KMS-11 (cell line): ENCODE data around the gene PTPN23.

Experiments used
- H2AFZ ChIP-seq: fragments of 200-600 bp; sonication (generic); 2 replicates; pipeline ENCODE4 v1.6.1; 2016; ENCODE audit warnings: antibody characterized with exemption, mixed run types, low read depth
- H3K27ac ChIP-seq: fragments of 200-600 bp; sonication (generic); 2 replicates; pipeline ENCODE4 v1.6.1; 2016; ENCODE audit warnings: mild to moderate bottlenecking, mixed run types
- H3K27me3 ChIP-seq: fragments of 200-600 bp; sonication (generic); 2 replicates; pipeline ENCODE4 v1.6.1; 2017; ENCODE audit warnings: mild to moderate bottlenecking, low read depth, mixed run types, moderate library complexity; ENCODE audit not compliant: insufficient read depth
- H3K36me3 ChIP-seq: fragments of 200-600 bp; sonication (generic); 2 replicates; pipeline ENCODE4 v1.6.1; 2017; ENCODE audit warnings: mild to moderate bottlenecking, mixed run types; ENCODE audit not compliant: insufficient read depth
- H3K4me1 ChIP-seq: fragments of 200-600 bp; sonication (generic); 2 replicates; pipeline ENCODE4 v1.6.1; 2016; ENCODE audit warnings: mild to moderate bottlenecking, low read depth, mixed run types; ENCODE audit not compliant: poor library complexity, severe bottlenecking
- H3K4me2 ChIP-seq: fragments of 200-600 bp; sonication (generic); 2 replicates; pipeline ENCODE4 v1.7.0; 2016; ENCODE audit warnings: mild to moderate bottlenecking, mixed run types
- H3K4me3 ChIP-seq: fragments of 200-600 bp; sonication (generic); IDR thresholded peaks from 2 replicates; pipeline ENCODE4 v1.6.1; 2017; ENCODE audit warnings: low read depth, low read length, mixed read lengths; ENCODE audit not compliant: insufficient read depth
- H3K79me2 ChIP-seq: fragments of 200-600 bp; sonication (generic); 2 replicates; pipeline ENCODE4 v1.6.1; 2016; ENCODE audit warnings: low read depth, mixed run types; ENCODE audit not compliant: insufficient read depth
- H3K9ac ChIP-seq: fragments of 200-600 bp; sonication (generic); 2 replicates; pipeline ENCODE4 v1.6.1; 2016; ENCODE audit warnings: mild to moderate bottlenecking, mixed run types
- H4K20me1 ChIP-seq: fragments of 200-600 bp; sonication (generic); 2 replicates; pipeline ENCODE4 v1.6.1; 2016; ENCODE audit warnings: mild to moderate bottlenecking, mixed run types; ENCODE audit not compliant: insufficient read depth
- CTCF ChIP-seq: fragments of 200-600 bp; sonication (generic); conservative IDR thresholded peaks from 2 replicates; pipeline ENCODE4 v1.6.1; 2017; ENCODE audit warnings: low read depth, mild to moderate bottlenecking, antibody characterized with exemption, low read length, moderate library complexity, mixed read lengths

The PTPN23 gene

DNA sequence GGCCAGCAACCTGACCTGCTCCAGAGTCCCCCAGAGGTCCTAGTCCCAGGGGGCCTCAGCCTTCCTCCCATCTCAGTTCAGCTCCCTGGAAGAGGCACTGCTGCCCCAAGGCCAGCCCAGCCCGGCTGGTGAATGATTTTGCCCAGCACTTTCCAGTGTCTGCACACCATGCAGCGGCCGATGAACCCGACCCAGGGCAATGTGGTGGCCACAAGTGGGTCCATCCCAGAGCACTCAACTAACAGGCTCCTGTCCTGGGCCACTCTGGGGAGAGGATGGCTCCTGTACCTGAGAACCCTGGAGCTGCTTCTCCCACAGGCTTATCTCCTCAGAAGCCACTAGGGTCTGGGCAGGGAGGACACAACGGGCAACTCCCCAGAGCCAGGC is 39.2 kb downstream of the PTPN23 start:
- no peak for TF ChIP-seq CTCF
- Histone ChIP-seq H3K27ac (no peak overlapping the region), H3K36me3 (no peaks in the 10 kb centered on the region), H3K9ac (no peak overlapping the region), H3K4me2 (no peak overlapping the region), H3K79me2 (no peaks in the 10 kb centered on the region), H3K27me3 (no peaks in the 10 kb centered on the region), H3K4me3 (no peak overlapping the region), H4K20me1 (no peaks in the 10 kb centered on the region), H3K4me1 (peaks cover 5% of the 10 kb centered on the region), H2AFZ (no peak overlapping the region)

DNA sequence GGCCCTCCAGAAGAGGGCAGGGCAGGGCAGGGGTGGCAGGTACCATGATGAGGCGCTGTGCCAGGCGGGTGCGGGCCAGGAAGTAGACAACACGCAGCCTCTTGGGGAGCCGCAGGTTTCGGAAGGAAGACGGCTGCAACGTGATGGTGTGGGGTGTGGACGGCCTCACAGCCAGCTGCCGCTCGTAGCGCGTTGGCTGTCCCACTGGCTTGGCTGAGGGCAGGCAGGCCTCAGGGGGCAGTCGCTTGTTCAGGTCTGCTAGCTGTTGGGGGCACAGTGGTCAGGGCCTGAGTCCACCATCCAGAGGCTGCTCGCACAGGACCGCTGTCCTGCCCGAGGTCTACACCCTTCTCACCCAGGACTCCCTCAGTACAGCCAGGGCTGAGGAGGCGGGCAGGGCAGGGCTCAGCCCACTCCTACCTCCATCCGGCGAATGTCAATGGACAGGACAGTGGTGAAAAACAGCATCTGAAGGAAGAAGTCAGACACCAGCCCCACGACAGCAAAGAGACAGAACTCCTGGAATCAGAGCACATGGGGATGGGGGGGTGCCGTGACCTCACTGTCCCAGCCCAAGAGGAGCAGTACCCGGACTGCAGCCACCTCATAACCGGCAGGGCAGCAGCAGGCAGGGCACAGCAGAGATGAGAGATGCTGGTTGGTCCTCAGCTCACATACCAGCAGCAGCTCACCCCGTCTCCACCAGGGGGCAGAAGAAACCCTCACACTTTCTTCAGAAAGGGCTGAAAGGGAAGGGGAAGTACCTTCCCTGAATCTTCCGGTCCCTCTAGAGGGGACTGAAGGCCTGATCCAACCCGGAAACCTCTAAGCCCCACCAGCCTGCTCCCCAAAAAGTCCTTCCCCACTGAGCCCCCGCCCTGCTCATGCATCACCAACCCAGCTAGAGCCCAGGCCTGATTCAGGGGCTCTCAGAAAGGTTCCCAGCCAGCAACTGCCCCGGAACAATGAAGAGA is 40.0 kb downstream of the PTPN23 start:
- H3K36me3 ChIP-seq, result no peaks in the 10 kb centered on the region
- H3K4me2 ChIP-seq, result peak overlapping the region; percentile 36; the same call in 1 of the 2 replicates
- peak; percentile 72 for TF ChIP-seq CTCF
- peak overlapping the region; percentile 41; the same call in 1 of the 2 replicates for H2AFZ ChIP-seq
- H3K4me3 ChIP-seq, result no peak overlapping the region
- H3K27ac ChIP-seq, result peak overlapping the region; percentile 44; the same call in 1 of the 2 replicates
- peaks cover 5% of the 10 kb centered on the region for H3K4me1 ChIP-seq
- no peaks in the 10 kb centered on the region for H3K27me3 ChIP-seq
- peak overlapping the region; percentile 46; the same call in 1 of the 2 replicates for H3K9ac ChIP-seq
- no peaks in the 10 kb centered on the region for H4K20me1 ChIP-seq
- no peaks in the 10 kb centered on the region for H3K79me2 ChIP-seq

DNA sequence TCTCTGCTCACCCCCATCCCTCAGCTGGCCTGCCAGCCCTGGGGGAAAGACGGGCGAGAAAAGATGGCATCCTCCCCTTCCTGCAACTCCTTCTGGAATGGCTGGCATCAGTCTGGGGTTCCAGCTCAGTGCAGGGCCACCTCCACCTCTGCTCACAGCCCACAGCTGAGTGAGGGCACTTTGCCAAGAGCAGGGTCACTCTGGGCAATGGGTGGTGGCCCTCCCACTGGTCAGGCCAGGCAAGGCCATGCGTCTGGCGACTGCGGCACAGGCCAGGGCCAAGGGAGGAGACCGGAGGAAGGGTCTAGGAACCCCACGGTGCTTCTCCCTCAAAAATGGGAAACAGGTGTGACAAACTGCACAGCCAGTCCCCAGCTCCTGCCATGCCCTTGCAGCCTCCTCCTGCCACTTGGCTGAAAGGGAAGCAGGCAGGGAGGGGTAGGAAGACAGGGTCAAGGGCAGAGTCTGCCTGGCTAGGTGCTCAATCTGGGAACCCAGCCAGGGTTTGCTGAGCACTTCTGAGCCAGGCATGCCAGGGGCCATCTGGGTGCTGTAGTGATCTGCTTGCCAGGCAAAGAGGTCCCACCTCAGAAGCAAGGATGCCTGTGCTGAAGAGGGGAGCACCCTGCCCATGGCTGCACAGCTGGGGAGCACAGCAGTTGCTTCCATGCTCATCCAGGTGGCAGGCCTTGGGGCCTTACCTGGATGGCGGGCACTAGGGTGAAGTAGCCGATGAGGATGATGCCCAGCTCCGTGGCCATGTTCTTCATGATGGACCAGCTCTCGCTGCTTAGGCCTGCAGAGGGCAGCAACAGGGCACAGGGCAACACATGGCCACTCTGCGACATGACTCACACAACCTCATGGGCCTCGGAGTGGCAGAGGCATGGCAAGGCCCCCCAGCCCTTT is 41.2 kb downstream of the PTPN23 start:
- H3K27me3 ChIP-seq, result no peaks in the 10 kb centered on the region
- H4K20me1 ChIP-seq, result no peaks in the 10 kb centered on the region
- no peak for TF ChIP-seq CTCF
- H3K36me3 ChIP-seq, result no peaks in the 10 kb centered on the region
- H3K4me3 ChIP-seq, result no peak overlapping the region
- H2AFZ ChIP-seq, result peak overlapping the region; percentile 41; the same call in 1 of the 2 replicates
- H3K27ac ChIP-seq, result no peak overlapping the region
- H3K4me1 ChIP-seq, result peaks cover 5% of the 10 kb centered on the region
- no peak overlapping the region for H3K4me2 ChIP-seq
- no peaks in the 10 kb centered on the region for H3K79me2 ChIP-seq
- H3K9ac ChIP-seq, result no peak overlapping the region

DNA sequence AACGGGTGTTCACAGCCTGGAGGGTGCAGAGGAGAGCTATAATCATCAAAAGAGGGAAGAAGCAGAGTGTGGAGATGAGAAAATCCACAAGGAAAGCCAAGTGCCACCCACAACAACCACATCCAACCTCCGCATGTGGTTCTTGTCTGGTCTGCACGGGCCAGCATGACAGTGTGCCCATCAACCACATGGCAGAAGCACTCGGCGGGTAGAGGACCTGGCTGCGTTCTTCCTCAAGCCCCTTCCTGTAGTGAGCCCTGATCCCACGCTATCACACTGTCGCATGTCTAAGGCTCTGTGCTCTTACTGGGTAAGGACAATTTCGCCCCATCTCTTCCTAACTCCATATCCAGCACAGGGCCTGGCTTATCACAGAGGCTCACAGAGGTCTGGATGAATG is 41.9 kb downstream of the PTPN23 start:
- TF ChIP-seq CTCF, result no peak
- H3K4me1 ChIP-seq, result peaks cover 5% of the 10 kb centered on the region
- no peak overlapping the region for H2AFZ ChIP-seq
- no peaks in the 10 kb centered on the region for H4K20me1 ChIP-seq
- H3K4me2 ChIP-seq, result no peak overlapping the region
- no peak overlapping the region for H3K9ac ChIP-seq
- no peaks in the 10 kb centered on the region for H3K27me3 ChIP-seq
- H3K4me3 ChIP-seq, result no peak overlapping the region
- H3K27ac ChIP-seq, result no peak overlapping the region
- no peaks in the 10 kb centered on the region for H3K79me2 ChIP-seq
- no peaks in the 10 kb centered on the region for H3K36me3 ChIP-seq
